Measurements from ENCODE around the gene ZRANB1. TPM values are rescaled to one million over a fixed set of nuclear protein-coding genes. Genes with fewer than 3 reads are reported as not detected.

Gene ZRANB1
- total and polyA plus RNA-seq, 2 experiments from 2014 or later = 7.9 to 30.0 TPM

- peaks cover 19% of the 10 kb centered on the region for H4K20me1 ChIP-seq (ENCODE audit: insufficient read depth, poor library complexity, severe bottlenecking)
- H3K4me1 ChIP-seq (ENCODE audit: insufficient read depth) = no peaks in the 10 kb centered on the region
- H3K36me3 ChIP-seq (replicated peaks; ENCODE audit: insufficient read depth, low read depth) = no peaks in the 10 kb centered on the region
- H3K4me3 ChIP-seq = no peak overlapping the region
- H3K27me3 ChIP-seq = no peaks in the 10 kb centered on the region
- 96% methylated on average over 28 of the region's 34 CpGs for WGBS (ENCODE audit: low lambda C conversion rate, missing lambda C conversion rate)
- H3K4me2 ChIP-seq = no peak overlapping the region
- H3K9me3 ChIP-seq (ENCODE audit: low read depth) = no peaks in the 10 kb centered on the region
- no peak for DNase-seq (ENCODE audit: low spot score)
- H2AFZ ChIP-seq = no peak overlapping the region
- H3K27ac ChIP-seq = no peak overlapping the region
- no peaks in the 10 kb centered on the region for H3K9me2 ChIP-seq (replicated peaks; ENCODE audit: insufficient read depth)
- TF ChIP-seq EZH2 (IDR thresholded peaks at IDR 0.05; ENCODE audit: borderline replicate concordance) (no peak), EZH2phosphoT487 (IDR thresholded peaks at IDR 0.05; ENCODE audit: low read depth, severe bottlenecking, unreplicated experiment) (no peak), CTCF (IDR thresholded peaks at IDR 0.05; ENCODE audit: poor library complexity) (no peak)
- H3K79me2 ChIP-seq = peaks cover 55% of the 10 kb centered on the region
Observed at GRCh38 chr10:125003146-125003900, 61.4 kb downstream of the ZRANB1 start.

- H3K9me3 ChIP-seq (ENCODE audit: low read depth) = no peaks in the 10 kb centered on the region
- no peak overlapping the region for H3K4me2 ChIP-seq
- 93% methylated on average over 14 of the region's 14 CpGs for WGBS (ENCODE audit: low lambda C conversion rate, missing lambda C conversion rate)
- H2AFZ ChIP-seq = no peak overlapping the region
- H3K9me2 ChIP-seq (replicated peaks; ENCODE audit: insufficient read depth) = no peaks in the 10 kb centered on the region
- no peak overlapping the region for H3K4me3 ChIP-seq
- H4K20me1 ChIP-seq (ENCODE audit: insufficient read depth, poor library complexity, severe bottlenecking) = peaks cover 23% of the 10 kb centered on the region
- no peaks in the 10 kb centered on the region for H3K4me1 ChIP-seq (ENCODE audit: insufficient read depth)
- H3K79me2 ChIP-seq = peaks cover 62% of the 10 kb centered on the region
- no peak for DNase-seq (ENCODE audit: low spot score)
- no peaks in the 10 kb centered on the region for H3K27me3 ChIP-seq
- no peak overlapping the region for H3K27ac ChIP-seq
- TF ChIP-seq CTCF (IDR thresholded peaks at IDR 0.05; ENCODE audit: poor library complexity) (no peak), EZH2 (IDR thresholded peaks at IDR 0.05; ENCODE audit: borderline replicate concordance) (no peak), EZH2phosphoT487 (IDR thresholded peaks at IDR 0.05; ENCODE audit: low read depth, severe bottlenecking, unreplicated experiment) (no peak)
- no peaks in the 10 kb centered on the region for H3K36me3 ChIP-seq (replicated peaks; ENCODE audit: insufficient read depth, low read depth)
Observed at GRCh38 chr10:125003901-125004467, 62.1 kb downstream of the ZRANB1 start.

- no peak overlapping the region for H2AFZ ChIP-seq
- no peak for TF ChIP-seq EZH2phosphoT487 (IDR thresholded peaks at IDR 0.05; ENCODE audit: low read depth, severe bottlenecking, unreplicated experiment)
- no peak for TF ChIP-seq CTCF (IDR thresholded peaks at IDR 0.05; ENCODE audit: poor library complexity)
- TF ChIP-seq EZH2 (IDR thresholded peaks at IDR 0.05; ENCODE audit: borderline replicate concordance) = no peak
- H3K27me3 ChIP-seq = no peaks in the 10 kb centered on the region
- no peak overlapping the region for H3K4me2 ChIP-seq
- H3K36me3 ChIP-seq (replicated peaks; ENCODE audit: insufficient read depth, low read depth) = no peaks in the 10 kb centered on the region
- H3K27ac ChIP-seq = no peak overlapping the region
- H3K4me1 ChIP-seq (ENCODE audit: insufficient read depth) = no peaks in the 10 kb centered on the region
- H4K20me1 ChIP-seq (ENCODE audit: insufficient read depth, poor library complexity, severe bottlenecking) = peaks cover 27% of the 10 kb centered on the region
- H3K4me3 ChIP-seq = no peak overlapping the region
- no peak for DNase-seq (ENCODE audit: low spot score)
- whole genome bisulfite sequencing (ENCODE audit: low lambda C conversion rate, missing lambda C conversion rate) = 96% methylated on average over 19 of the region's 19 CpGs
- H3K9me3 ChIP-seq (ENCODE audit: low read depth) = no peaks in the 10 kb centered on the region
- peaks cover 69% of the 10 kb centered on the region for H3K79me2 ChIP-seq
- no peaks in the 10 kb centered on the region for H3K9me2 ChIP-seq (replicated peaks; ENCODE audit: insufficient read depth)
Observed at GRCh38 chr10:125004571-125005311, 62.8 kb downstream of the ZRANB1 start.
